DMS53 (cell line): ENCODE data around the gene MYD88.

Experiments
- DNase-seq: peaks from one replicate; lab custom pipeline; 2025; lab: John Stamatoyannopoulos, UW

The MYD88 gene

DNA sequence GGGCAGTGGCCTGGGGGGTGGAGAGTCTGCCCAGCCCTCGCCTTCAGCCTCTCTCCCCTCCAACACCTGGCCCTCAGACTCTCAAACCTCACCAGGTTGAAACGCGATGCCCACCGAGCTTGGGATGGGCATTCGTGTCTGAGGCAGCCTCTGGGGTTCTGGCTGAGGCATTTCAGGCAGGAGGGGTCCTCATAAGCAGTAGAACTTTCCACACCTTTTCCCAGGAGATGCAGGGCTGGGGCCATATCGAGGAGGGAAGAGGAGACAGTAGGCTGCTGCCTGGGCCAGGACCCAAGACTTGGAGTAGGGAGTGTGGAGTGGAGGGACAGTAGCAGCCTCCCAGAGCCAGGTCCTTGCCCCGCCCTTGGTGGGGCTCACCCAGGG, 26.1 kb upstream of the MYD88 start:
- DNase-seq: no peak

DNA sequence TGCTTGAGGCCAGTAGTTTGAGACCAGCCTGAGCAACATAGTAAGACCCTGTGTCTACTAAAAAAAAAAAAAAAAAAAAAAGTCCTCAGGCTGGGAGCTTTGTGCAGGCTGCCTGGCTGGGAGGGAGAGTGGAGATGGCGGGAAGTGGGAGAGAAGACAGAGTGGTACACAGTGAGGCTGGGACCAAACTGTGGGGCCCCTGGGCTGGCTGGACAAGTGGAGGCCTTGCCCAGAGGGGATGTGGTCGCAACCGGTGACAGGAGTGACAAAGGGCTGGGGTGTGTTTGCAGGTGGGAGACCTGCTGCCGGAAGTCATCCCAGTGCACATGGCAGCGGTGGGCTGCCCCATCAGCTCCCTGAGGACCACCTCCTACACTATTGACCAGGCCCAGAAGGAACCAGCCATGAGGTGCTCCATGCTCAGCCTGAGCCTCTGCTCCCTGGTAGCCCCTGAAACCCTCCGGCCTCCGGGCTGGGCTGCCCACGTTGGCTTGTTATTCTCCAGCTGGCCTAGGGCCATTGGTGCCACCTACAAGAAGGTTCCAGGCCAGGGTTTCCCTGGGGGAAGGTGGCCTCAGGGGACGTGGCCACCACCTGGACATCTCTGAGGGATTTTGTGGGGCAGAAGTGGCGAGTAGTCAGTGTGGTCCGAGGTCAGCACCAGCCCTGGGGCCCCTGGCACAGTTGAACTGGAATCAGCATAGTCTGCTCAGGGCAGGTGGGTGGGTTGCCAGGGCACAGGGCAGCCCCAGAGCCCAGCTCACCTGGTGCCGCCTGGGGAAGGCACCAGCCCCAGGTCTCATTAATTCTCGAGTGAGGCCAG, 24.2 kb upstream of the MYD88 start:
- no peak for DNase-seq

DNA sequence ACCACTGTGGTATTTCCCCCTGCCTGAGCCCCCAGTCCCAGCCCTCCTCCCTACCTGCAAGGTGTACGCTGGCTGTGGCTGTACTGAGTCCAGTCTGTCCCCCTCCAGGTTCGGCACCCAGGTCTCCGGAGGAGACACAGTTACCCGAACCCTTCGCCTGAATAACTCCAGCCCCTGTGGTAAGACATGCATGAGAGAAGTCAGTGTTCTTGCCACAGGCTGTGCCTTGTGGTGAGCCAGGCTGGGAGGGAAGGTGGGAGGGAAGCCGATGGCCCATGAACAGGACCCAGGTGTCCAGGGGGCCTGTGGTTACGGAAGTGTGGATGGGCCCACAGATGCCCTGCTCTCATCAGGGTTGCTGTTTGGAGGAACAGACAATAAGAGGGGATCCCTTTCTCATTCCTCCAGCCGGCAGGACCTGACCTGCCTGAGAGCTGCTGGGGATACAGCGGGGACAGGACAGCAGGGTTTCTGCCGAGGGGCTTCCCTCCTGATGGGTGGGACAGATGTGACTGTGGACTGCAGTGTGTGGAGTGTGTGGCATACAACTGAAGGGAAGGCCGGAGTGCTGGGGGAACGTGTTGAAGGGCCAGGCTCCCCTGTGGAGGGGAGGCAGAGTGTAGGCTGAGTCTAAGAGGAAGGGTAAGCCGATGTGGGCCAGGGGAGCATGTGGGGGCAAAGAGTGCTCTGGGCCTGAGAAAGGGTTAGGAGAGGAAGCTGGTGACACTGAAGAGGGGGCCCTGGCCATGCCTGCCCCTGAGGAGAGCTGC, 23.4 kb upstream of the MYD88 start:
- no peak for DNase-seq

DNA sequence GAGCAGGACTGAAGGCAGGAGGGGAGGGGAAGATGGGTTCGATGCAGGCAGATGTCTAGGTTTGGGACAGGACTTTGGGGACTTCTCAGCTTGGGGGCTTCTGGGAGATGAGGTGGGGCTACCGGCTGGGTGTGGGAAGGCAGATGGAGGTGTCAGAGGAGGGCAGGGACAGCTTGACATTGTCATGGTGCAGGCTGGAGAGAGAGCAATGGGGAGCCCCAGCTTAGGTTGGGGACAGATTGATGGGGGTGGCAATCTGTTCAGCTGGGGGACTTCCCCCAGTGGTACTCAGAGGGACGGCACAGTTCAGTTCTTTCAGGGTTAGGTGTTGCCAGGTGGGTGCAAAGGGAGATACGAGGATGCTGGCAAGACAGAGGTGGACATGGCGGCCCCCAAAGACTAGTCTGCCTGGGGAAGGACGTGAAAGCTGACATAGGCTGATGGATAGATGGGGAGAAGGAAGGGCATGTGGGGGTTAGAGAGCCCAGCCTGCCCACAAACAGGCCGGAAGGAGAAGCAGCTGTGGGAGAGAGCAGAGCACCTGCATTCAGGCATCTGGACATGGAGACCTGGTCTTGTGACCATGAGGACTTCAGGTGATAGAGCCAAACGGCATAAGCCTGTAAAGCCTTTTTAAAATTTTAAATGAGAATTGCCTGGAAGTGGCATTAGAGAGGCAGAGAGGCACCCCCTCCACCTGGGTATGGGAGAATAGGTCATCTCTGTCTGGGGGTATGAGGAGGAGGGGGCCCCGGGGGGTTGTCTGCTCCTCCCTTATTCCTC, 22.6 kb upstream of the MYD88 start:
- DNase-seq: peak; percentile 2

DNA sequence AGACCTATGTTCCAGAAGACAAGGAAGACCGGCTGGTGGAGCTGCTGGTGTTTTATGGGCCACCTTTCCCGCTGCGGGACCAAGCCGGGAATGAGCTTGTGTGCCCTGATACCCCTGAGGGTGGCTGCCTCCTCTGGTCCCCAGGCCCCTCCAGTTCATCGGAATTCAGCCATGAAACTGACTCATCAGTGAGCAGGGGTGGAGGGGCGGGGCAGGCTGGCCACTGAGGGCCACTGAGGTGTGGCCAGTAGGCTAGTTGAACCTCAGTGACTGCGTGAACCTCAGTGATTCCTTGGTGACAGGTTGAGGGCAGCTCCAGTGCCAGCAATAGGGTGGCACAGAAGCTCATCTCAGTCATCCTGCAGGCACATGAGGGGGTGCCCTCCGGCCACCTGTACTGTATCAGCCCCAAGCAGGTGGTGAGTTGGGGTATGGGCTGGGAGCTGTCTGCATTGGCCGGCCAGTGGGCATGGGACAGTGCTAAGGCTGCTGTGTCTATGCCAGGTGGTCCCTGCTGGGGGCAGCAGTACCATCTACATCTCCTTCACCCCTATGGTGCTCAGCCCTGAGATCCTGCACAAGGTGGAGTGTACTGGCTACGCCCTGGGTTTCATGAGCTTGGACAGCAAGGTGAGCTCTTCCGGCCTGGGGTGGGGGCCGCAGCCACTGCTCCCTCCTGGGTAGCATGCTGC, 21.8 kb upstream of the MYD88 start:
- DNase-seq: no peak

DNA sequence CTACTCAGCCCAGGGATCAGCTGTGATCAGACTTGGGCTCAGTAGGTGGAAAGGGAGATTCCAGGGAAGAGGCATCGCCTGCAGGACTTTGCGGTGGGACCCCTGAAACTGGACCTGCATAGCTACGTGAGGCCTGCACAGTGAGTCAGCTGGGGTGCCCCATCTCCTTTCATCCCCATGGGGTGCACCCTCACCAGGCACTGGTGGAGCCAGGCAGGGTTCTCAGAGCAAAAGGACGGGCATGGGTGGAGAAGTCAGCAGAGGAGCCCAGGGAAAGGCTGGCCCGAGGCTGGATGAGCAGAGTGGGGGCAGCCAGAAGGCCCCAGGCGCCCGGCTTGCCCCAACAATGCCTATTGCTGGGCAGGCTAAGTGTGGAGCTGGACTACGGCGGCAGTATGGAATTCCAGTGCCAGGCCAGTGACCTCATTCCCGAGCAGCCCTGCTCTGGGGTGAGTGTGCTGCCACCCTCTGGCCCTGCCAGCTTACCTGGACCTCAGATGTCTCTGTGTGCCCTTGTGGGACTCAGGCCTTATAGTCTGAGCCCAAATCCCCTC, 21.2 kb upstream of the MYD88 start:
- DNase-seq: peak; percentile 6

DNA sequence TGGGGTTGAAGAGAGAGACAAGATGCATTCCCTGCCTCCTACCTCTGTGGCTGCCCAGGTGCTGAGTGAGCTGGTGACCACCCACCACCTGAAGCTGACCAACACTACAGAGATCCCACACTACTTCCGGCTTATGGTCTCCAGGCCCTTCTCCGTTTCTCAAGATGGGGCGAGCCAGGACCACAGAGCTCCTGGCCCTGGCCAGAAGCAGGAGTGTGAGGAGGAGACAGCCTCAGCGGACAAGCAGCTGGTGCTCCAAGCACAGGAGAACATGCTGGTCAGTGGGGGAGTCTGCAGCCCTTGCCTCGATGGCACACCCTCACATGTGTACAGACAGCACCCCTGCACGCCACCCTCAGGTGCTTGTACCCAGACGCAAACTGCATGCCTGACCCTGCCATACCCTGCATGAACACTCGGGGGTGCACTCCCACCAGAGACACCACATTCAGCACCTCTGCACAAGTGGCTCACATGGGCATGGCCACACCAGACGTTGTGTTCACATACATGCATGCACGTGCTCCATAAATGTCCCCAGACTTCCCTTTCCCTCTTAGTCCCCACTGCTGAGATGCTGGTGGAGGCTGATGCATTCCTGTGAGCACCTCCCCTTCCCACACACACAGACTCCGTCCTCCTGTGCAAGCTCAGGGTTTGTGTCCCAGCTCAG, 20.6 kb upstream of the MYD88 start:
- DNase-seq: peak; percentile 53

DNA sequence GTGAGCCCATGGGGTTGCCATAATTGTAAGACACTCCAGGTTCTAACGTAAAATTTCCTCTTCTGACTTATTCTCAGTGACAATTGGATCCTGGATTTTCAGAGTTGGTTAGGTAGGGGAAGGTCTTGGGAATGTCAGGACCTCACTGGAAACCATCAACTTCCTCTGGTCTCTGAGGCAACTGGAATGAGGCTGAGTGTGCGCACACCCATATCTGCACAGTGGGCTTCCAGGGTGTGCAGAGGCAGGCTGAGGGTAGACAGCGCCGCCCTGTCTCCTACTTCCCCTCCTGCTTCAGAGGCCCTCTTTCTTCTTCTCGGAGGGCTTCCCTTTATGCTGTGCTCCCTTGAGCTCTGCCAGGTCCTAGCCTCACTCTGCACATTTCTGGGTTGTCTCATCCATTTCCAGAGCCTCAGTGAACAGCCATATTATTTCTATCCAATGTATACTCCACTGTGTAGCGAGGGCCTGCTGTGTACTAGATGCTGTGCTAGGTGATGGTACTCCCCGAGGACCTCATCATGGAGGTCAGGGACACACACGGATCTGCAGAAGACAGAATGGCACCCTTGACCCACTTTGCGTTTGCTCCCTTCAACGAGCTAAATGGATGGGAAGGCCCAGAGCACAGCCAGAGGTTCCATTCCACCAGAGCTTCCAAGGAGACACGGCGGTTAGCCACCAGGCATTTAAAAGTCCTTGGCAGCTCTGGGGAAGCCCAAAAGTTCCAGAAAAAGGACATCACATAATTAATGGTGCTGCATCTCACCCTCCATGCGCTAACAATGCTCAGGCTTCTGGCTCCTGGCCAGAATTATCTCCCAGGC, 19.8 kb upstream of the MYD88 start:
- no peak for DNase-seq

DNA sequence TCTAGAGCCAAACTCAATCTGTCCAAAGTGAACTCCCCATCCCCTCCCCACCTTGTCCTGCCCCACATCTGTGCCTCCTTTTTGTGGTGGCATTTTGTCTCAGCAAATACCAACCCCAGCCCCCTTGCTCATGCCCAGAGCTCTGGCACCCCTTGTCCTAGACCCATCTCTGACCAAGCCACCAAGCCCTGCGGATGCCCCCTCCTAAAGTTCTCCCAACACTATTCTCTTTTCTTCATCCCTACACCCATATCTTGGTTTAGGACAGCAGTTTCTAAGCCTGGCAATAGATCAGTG, 19.3 kb upstream of the MYD88 start:
- no peak for DNase-seq

DNA sequence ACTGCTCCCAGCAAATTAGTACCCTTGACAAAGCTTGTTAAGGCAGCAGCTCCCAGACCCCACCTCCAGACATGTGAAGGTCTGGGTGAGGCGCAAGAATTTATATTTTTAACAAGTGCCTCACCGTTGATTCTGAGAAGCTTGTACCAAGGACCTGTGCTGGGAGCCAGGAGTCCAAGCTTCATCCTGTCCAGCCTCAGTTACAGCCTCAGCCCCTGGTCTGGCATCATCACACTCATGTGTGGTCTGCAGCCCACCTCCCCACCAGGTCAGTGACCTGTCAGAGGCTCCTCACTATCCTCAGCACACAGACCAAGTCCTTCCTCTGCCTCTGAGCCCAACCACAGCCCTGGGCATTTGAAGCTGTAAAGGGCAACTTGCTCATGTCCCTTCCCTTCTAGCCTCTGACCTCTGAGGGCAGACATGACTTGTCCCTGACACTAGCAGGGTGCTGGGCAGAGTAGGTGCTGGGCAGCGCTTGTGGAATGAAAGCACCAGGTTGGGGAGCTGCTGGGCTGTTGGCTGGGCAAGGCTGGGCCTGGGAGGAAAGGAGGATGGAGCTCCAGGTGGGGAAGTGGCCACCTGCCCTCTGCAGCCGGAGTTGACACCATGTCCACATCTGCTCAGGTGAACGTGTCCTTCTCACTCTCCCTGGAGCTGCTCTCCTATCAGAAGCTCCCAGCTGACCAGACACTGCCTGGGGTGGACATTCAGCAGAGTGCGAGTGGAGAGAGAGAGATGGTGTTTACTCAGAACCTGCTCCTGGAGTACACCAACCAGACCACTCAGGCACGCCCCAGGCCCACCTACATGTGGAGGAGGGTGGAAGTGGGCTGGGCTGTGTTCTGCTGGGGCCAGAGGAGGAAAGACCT, 18.4 kb upstream of the MYD88 start:
- DNase-seq: no peak

DNA sequence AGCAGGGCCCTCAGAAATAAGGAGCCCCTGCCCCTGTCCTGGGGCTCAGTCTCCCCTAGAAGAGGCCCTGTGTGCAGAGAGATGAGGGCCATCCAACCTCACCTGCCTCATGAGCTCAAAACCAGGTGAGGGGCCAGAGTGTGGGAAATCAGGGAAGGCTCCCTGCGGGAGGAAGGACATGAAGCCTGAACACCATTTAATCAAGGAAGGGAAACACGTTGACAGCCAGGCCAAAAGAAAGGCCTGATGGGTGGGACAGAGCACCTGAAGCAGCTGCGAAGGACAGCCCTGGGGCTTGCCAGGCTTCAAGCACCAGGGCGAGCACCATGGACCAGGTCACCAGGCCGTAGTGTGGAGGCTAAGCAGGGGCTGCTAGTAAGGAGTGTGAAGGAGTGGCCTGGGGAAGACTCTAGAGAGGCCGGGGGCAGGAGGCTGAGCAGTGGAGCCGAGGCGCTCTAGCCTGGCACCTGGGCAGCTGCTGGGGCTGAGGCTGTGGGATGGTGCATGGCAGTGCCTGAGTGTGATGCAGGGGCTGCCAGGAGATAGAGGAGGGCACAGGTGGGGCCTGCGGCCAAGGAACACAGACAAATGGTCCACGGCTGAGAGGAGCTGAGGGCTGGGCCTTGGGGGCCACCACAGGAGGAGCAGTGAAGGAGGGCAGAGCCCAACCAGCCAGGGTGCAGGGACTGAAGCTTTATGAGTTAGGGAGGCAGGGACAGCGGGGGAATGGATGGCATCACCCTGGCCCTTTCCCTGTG, 17.6 kb upstream of the MYD88 start:
- no peak for DNase-seq

DNA sequence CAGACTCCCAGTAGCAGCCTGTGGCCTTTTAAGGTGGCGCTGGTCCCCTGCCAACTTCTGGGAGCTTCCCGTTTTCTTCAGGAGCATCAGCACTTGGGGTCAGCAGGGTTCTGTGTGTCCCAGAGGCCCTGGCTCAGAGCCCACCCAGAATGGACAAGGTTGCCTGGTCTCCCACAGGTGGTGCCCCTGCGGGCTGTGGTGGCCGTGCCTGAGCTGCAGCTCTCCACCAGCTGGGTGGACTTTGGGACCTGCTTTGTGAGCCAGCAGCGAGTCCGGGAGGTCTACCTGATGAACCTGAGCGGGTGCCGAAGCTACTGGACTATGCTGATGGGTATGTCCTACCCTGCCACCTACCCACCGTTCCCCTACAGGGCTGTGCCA, 17.0 kb upstream of the MYD88 start:
- DNase-seq: no peak

DNA sequence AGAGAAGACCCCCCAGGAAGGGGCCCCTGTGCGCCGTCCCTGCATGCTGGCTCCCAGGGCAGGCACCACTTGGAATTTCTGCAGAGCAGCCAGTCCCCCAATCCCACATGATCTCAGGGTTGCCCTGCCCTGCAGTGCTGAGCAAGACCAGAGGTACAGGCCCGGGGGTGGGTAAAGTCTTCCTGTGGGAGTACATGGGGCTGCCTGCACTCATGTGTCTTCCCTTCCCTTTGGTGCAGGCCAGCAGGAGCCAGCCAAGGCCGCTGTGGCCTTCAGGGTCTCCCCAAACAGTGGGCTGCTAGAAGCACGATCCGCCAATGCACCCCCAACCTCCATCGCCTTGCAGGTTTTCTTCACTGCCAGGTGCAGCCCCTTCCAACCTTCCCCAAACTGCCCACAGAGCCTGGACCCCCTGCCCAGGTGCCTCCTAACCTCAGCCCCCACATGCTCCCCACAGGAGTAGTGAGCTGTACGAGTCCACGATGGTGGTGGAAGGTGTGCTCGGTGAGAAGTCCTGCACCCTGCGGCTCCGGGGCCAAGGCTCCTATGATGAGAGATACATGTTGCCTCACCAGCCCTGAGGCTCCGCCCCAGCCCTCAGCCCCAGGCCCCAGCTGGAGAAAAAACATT, 16.5 kb upstream of the MYD88 start:
- no peak for DNase-seq

DNA sequence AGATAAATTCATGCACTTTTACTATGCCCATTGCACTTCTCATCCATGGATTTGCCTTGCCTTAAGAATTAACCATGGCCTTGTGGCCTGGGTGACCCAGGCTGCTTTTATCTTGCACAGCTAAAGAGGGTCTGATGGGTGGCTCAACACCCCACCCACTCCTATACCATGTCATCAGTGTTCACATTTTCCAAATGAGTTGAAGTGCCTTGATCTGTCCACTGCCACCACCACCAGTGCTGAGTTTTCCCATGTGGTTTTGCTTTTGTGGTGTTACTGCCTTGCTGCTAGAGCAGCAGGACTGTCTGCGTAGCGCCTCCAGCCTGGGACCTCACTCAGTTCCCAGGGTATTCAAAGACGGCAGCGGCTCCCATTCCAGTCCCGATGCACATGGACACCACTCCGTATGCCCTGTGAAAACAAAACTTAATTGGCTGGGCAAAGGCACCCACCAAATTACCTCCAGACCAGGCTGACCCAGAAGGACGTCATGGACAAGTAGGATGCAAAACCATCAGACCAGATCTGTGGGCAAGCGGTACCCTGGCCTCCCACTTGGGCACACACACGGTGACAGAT, 15.7 kb upstream of the MYD88 start:
- DNase-seq: no peak

DNA sequence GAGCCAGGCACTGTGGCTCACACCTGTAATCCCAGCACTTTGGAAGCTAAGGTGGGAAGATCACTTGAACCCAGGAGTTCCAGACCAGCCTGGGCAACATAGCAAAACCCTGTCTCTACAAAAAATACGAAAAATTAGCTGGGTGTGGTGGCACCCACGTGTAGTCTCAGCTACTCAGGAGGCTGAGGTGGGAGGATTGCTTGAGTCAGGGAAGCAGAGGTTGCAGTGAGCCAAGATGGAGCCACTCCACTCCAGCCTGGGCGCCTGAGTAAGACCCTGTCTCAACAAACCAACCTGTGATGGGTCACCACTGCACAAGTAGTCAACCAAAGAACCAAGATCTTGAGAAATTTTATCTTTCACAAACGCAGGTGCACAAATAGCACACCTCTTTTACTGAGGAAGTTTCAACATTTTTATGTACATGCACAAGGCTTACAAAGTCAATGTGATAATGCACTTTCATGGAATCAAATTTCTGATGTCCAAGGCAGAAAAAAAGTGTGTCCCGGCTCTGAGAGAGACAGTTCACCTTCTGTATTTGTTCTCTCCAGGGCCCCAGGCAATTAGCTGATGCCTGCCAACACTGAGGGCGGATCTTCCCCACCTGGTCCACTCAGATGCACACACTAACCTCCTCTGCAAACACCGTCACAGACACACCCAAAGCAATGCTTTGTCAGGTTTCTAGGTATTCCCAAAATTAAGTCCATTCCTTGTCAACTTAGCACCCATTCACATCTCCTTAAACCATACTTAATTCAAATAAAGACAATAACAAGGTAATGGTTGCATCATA, 13.9 kb upstream of the MYD88 start:
- no peak for DNase-seq

DNA sequence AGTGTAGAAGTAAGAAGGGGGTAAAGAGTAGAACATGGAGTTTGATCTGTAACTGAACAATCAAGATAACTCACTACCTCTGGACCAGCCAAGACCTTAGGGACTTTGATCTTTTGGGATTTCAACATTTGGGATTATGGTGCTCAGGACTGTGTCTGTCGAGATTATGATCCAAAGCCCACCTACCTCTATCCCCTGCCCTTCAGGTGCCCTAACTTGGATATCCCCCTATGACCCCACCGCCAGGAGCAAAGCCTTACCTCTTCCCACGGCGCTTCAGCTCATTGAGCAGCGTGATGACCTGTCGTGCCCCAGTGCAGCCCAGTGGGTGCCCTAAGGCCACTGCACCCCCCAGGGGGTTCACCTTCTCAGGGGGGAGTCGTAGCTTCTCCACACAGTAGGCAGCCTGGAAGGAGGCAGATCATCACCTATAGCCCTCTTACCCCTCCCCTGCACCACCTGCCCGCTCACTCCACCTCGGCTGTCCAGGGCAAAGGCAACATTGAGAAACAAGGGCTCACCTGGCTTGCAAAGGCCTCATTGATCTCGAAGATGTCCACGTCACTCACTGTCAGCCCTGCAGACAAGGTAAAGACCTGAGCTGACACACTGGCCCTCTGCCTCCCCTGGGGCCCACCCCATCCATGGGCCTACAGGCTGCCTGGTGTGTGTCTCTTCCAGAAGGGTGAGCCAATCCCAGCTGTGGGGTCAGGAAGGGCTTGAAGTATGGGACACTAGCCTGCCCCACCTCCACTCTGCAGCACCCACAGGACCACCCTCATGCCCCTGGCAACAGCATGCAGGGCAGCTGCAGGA, 12.9 kb upstream of the MYD88 start:
- DNase-seq: no peak
